NCI-H2227 treated with DMSO at 0.1 percent for 48 hours (cell line): ENCODE results near the gene PPP3CA.
"Not testable (repeated sequence)": the region's sequence is repeated elsewhere in the genome, so short reads cannot be mapped to it uniquely, and the experiment has no call there.

Experiments
- DNase-seq: peaks from one replicate; lab custom pipeline; 2025; lab: John Stamatoyannopoulos, UW

Gene PPP3CA

GRCh38 chr4:101211146-101211553 is 136.2 kb downstream of the PPP3CA start:
- DNase-seq: no peak

- no peak for DNase-seq
Measured at GRCh38 chr4:101210331-101210730, 137.0 kb downstream of the PPP3CA start.

GRCh38 chr4:101208171-101208570 is 139.2 kb downstream of the PPP3CA start:
- no peak for DNase-seq

GRCh38 chr4:101205916-101206315 is 141.4 kb downstream of the PPP3CA start:
- no peak for DNase-seq

- DNase-seq: no peak
Measured at GRCh38 chr4:101201421-101201820, 145.9 kb downstream of the PPP3CA start.

- no peak for DNase-seq
Measured at GRCh38 chr4:101200561-101200960, 146.8 kb downstream of the PPP3CA start.

- DNase-seq: no peak
Measured at GRCh38 chr4:101199507-101200285, 147.6 kb downstream of the PPP3CA start.

- no peak for DNase-seq
Measured at GRCh38 chr4:101198682-101199339, 148.5 kb downstream of the PPP3CA start.

GRCh38 chr4:101197350-101197749 is 150.0 kb downstream of the PPP3CA start:
- no peak for DNase-seq

- DNase-seq: no peak
Measured at GRCh38 chr4:101192244-101192643, 155.1 kb downstream of the PPP3CA start.

- no peak for DNase-seq
Measured at GRCh38 chr4:101191302-101192098, 155.8 kb downstream of the PPP3CA start.

- DNase-seq: no peak
Measured at GRCh38 chr4:101190751-101191150, 156.6 kb downstream of the PPP3CA start.

GRCh38 chr4:101188906-101189305 is 158.4 kb downstream of the PPP3CA start:
- DNase-seq: no peak

- DNase-seq: no peak
Measured at GRCh38 chr4:101187841-101188240, 159.5 kb downstream of the PPP3CA start.

- DNase-seq: no peak
Measured at GRCh38 chr4:101186567-101187184, 160.7 kb downstream of the PPP3CA start.

GRCh38 chr4:101184668-101185067 is 162.7 kb downstream of the PPP3CA start:
- no peak for DNase-seq

- DNase-seq: no peak
Measured at GRCh38 chr4:101183666-101184373, 163.5 kb downstream of the PPP3CA start.

GRCh38 chr4:101183221-101183620 is 164.1 kb downstream of the PPP3CA start:
- no peak for DNase-seq

- not testable (repeated sequence) for DNase-seq
Measured at GRCh38 chr4:101182688-101183087, 164.6 kb downstream of the PPP3CA start.

GRCh38 chr4:101178731-101179130 is 168.6 kb downstream of the PPP3CA start:
- DNase-seq: no peak

- no peak for DNase-seq
Measured at GRCh38 chr4:101177154-101177553, 170.2 kb downstream of the PPP3CA start.
